GM06990 (cell line): ENCODE measurements around the gene CLK1.

Experiments
- DNase-seq: peaks from one replicate; pipeline ENCODE4 v3.0.0-alpha.2; 2011; ENCODE audit not compliant: insufficient read length; ENCODE audit errors: extremely low read depth
- H3K27me3 ChIP-seq: replicated peaks from 2 replicates; pipeline ENCODE4 v1.6.0; 2011; ENCODE audit warnings: low read length; ENCODE audit not compliant: control insufficient read depth, insufficient read depth
- H3K36me3 ChIP-seq: 2 replicates; pipeline ENCODE4 v1.5.1; 2011; ENCODE audit warnings: low read length; ENCODE audit not compliant: control insufficient read depth, insufficient read depth
- H3K4me3 ChIP-seq: replicated peaks from 2 replicates; pipeline ENCODE4 v1.5.1; 2011; ENCODE audit warnings: low read depth, mild to moderate bottlenecking, control low read depth, low read length
- CTCF ChIP-seq: IDR thresholded peaks from 2 replicates; pipeline ENCODE4 v1.5.1; 2011; ENCODE audit warnings: low read length, control low read depth, mild to moderate bottlenecking, inconsistent platforms; ENCODE audit not compliant: insufficient read depth, poor library complexity, severe bottlenecking

Gene CLK1

GRCh38 chr2:200811333-200812121 is 52.9 kb downstream of the CLK1 start, which contains the start of gene BZW1:
Gene BZW1 (plus strand): TSS chr2:200811910. CDS start chr2:200813218, 1,308 bp downstream.
- DNase-seq, result peak; percentile 95
- peak within 1 kb of the TSS; percentile 95 for H3K4me3 ChIP-seq
- peaks cover 4% of the 10 kb centered on the region for H3K36me3 ChIP-seq
- TF ChIP-seq CTCF, result no peak
- no peaks in the 10 kb centered on the region for H3K27me3 ChIP-seq

DNA sequence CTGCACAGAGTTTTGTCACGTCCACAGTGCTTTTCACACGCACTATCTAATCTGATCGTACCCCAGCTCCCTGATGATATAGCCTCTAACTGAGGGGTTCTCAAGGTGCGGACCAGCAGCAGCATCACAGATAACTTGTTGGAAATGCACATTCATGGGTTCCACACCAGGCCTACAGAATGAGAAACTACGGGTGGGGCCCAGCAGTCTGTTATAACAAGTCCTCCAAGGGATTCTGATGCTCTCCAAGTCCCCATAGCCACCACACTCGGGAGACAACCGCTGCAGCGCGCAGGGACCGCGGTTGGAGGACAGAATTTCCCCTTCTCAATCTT is 53.5 kb downstream of the CLK1 start:
- peak overlapping the region; percentile 95 for H3K4me3 ChIP-seq
- H3K36me3 ChIP-seq, result 0 out of 2 replicates have a peak, but pooled peaks cover 1% of the 10 kb centered on the region
- no peak for TF ChIP-seq CTCF
- no peak for DNase-seq
- no peaks in the 10 kb centered on the region for H3K27me3 ChIP-seq

DNA sequence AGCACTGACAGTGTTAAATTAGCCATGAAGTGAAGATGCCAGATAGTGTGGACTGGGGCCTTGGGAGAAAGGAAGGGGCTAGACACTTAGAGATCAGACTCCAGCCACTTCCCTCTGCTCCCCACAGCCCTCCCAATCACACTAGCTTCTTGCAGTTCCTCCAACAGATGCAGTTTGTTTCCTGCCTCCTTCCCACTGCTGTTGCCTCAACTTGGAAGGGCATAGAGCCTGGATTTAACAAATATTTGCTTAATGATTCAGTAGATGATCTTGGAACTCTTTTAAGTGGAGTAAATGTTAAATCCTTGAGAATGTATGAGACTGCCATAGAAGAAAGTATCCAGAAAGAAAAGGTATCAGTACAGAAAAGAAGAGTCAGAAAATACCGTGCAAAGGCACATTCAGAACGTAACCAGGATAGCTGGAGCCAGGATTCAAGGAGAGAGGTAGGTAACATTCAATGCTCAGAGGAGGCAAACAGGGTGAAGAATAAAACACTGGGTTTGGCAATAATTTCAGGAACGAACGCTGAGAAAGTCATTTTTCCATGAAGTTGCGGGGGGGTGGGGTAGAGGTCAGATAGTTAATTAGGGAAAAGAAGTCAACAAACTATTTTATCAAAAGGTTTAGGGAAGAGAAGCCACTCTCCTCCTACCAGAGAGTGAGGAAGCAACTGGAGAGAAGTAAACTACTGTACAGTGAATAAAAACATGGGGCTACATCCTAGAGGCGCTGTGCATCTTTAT is 54.0 kb downstream of the CLK1 start:
- Histone ChIP-seq H3K4me3 (peak overlapping the region; percentile 95), H3K36me3 (0 out of 2 replicates have a peak, but pooled peaks cover 1% of the 10 kb centered on the region), H3K27me3 (no peaks in the 10 kb centered on the region)
- no peak for DNase-seq
- no peak for TF ChIP-seq CTCF

GRCh38 chr2:200809506-200810251 is 54.8 kb downstream of the CLK1 start:
- Histone ChIP-seq H3K36me3 (no peaks in the 10 kb centered on the region), H3K27me3 (0 out of 2 replicates have a peak, but pooled peaks cover 1% of the 10 kb centered on the region), H3K4me3 (no peak overlapping the region)
- no peak for DNase-seq
- no peak for TF ChIP-seq CTCF
